ENCODE results near the gene EIF4E2. TPM values are rescaled to one million over a fixed set of nuclear protein-coding genes. Genes with fewer than 3 reads are reported as not detected.

The EIF4E2 gene
- total and polyA plus RNA-seq, 2 of the 13 experiments (the other 11 are each of a cell fraction or from before 2014, with no cell fraction given) = 25.0 to 101 TPM

- intact Hi-C loops (cut with micrococcal nuclease; ENCODE audit: unreplicated experiment) (loop anchor here (5.0 to 10.0 kb wide), 3 partner anchors 44 to 616 kb away; no protein-coding TSS in a partner anchor), in situ Hi-C loops (cut with HindIII; ENCODE audit: extremely low pct_ligation_motif_present, low pct_unique_long_range_greater_than_20kb) (no loop called here)
- H3K4me3 ChIP-seq (replicated peaks in 1 of 3; ENCODE audit: insufficient read depth in 1 of 3, low read depth in 2 of 3, low read length in 3 of 3) = no peak overlapping the region
- no peak for TF ChIP-seq ZNF251 (CRISPR knock-in tag; IDR thresholded peaks at IDR 0.05)
- no peak for TF ChIP-seq POLR2AphosphoS5 (IDR thresholded peaks at IDR 0.05; ENCODE audit: low read depth, low read length)
- TF ChIP-seq TOE1 (CRISPR knock-in tag; IDR thresholded peaks at IDR 0.05) = no peak
- TF ChIP-seq ZSCAN30 (CRISPR knock-in tag; IDR thresholded peaks at IDR 0.05) = no peak
- TF ChIP-seq ATF5 (CRISPR knock-in tag; IDR thresholded peaks at IDR 0.05; ENCODE audit: low read depth) = no peak
- TF ChIP-seq ZNF660 (CRISPR knock-in tag; IDR thresholded peaks at IDR 0.05; ENCODE audit: borderline replicate concordance, low read depth) = no peak
- no peak for TF ChIP-seq ZNF414 (CRISPR knock-in tag; IDR thresholded peaks at IDR 0.05)
- no peak for TF ChIP-seq WIZ (CRISPR knock-in tag; IDR thresholded peaks at IDR 0.05)
- no peaks in the 10 kb centered on the region for H3K9me3 ChIP-seq (ENCODE audit: low read length)
- no peaks in the 10 kb centered on the region; the same call in 1 of the 2 replicates for H4K20me1 ChIP-seq (ENCODE audit: insufficient read depth, low read length)
- H3K36me3 ChIP-seq (replicated peaks in 1 of 2; ENCODE audit: control insufficient read depth in 1 of 2, insufficient read depth in 2 of 2, low read length in 2 of 2) = no peaks in the 10 kb centered on the region
- 16% methylated on average over 6 of the region's 14 CpGs for WGBS (ENCODE audit: low lambda C conversion rate)
- H3K9ac ChIP-seq (ENCODE audit: insufficient read depth, low read depth, low read length) = no peak overlapping the region
- ChIA-PET CTCF (ENCODE audit: low intra/inter-chr PET ratio, low total read pairs) (no interaction called here), POLR2A (no interaction called here)
- no peak for DNase-seq (ENCODE audit: low spot score)
- BruUV-seq (replicated peaks) = no TSS peak
- H3K4me1 ChIP-seq (ENCODE audit: insufficient read depth, low read length) = peaks cover 27% of the 10 kb centered on the region
- no peak overlapping the region for H3K4me2 ChIP-seq (ENCODE audit: low read depth, low read length)
- H3K27me3 ChIP-seq (ENCODE audit: control insufficient read depth in 1 of 2, insufficient read depth in 2 of 2, low read length in 2 of 2) = peaks cover 27 to 89% of the 10 kb centered on the region in 2 experiments
- H3K27ac ChIP-seq (ENCODE audit: extremely low read length, insufficient read depth, low read length) = no peak overlapping the region
- no peak overlapping the region for H2AFZ ChIP-seq (ENCODE audit: low read length)
- no peak for FAIRE-seq
- ATAC-seq = no peak
- H3K79me2 ChIP-seq (ENCODE audit: insufficient read depth, low read length) = no peaks in the 10 kb centered on the region
These were observed 29.4 kb upstream of the EIF4E2 start for GRCh38 chr2:232521098-232521497.

Data from HepG2 (cell line).